Islet precursor cell (in vitro differentiated cells): ENCODE results near the gene DQX1.

ENCODE experiments used
- DNase-seq: peaks from one replicate; pipeline ENCODE4 v3.0.0-alpha.2; 2018

DQX1 gene

GRCh38 chr2:74553892-74554819, 28.1 kb upstream of the DQX1 start, which contains the start of the genes DOK1 and LOXL3:
Gene DOK1, plus strand, starts transcription at chr2:74554720. Its CDS starts 35 bp downstream, at chr2:74554755.
Gene LOXL3, minus strand, starts transcription at chr2:74553942. Its CDS starts 1,308 bp downstream, at chr2:74552634.
- DNase-seq, result peak; percentile 97

- peak; percentile 63 for DNase-seq
Measured at GRCh38 chr2:74552914-74553811, 27.1 kb upstream of the DQX1 start.

GRCh38 chr2:74551942-74552913, 26.2 kb upstream of the DQX1 start:
- DNase-seq, result peak; percentile 48

DNA sequence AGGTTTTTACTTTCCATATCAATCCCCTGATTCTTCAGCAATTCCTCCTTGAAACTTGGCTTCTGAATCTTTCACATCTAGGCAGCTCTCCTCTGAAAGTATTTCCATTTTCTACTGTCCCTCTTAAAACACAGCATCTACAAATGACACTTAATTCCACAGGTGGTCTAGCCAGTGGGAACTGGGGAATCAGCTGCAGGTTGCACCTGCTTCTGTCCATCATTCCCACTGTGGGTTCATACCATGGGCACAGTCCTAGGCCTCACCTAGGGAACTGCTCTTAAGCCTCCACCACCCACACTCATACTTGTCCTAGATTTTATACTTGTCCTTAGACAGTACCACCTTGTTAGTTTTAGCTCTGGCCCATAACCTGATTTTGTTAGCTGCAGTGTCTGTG, 25.5 kb upstream of the DQX1 start:
- peak; percentile 24 for DNase-seq

DNA sequence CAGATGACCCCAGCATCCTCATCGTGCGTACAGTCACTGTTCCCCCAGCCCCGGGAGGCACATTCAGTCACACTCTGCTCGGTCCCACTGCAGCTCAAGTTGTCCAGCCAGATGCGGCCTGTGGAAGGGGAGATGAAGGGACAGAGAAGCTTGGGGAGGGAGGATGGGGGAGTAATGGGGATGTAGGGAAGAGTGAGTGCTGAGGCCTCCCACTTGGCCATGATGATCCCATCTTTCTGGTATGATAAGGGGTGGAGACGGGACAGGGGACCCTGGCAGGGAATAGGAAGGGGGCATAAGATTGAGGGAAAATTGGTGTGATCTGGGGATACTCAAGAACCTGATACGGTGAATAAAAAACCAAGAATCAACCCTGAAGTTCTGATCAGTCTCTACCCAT, 24.2 kb upstream of the DQX1 start:
- peak; percentile 47 for DNase-seq

GRCh38 chr2:74548900-74549826, 23.1 kb upstream of the DQX1 start:
- peak; percentile 74 for DNase-seq

DNA sequence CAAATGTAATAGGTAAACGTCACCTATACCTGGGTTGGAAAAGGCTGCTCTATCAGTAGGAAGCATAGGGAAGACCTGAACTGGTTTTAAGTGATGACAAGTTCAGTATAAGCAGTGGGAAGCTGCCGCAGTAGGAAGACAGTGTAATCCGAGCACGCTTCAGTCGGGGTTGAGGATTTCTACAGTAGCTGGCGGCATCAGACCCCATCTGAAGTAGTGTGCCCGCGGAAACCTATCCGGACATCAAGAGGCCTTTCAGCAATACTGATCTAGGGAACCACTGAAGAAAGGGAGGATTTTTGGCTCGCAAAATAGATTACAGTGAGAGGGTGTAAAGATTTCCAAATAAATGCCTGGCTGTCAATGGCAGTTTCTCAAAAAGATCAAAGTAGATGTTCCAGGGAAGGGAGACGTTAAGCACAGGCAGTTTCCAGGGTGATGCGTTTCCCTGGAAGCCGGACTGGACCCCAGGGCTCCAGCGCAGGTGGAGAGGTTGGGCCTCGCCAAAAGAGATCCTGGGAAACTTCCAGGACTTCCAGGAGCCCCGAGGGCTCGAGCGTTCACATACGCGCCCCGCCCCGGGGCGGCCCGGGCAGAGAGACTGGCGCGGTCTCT, 22.4 kb upstream of the DQX1 start:
- peak; percentile 46 for DNase-seq

GRCh38 chr2:74546004-74546403, 20.0 kb upstream of the DQX1 start:
- no peak for DNase-seq

- DNase-seq, result no peak
Measured at GRCh38 chr2:74544634-74545033, 18.6 kb upstream of the DQX1 start.

DNA sequence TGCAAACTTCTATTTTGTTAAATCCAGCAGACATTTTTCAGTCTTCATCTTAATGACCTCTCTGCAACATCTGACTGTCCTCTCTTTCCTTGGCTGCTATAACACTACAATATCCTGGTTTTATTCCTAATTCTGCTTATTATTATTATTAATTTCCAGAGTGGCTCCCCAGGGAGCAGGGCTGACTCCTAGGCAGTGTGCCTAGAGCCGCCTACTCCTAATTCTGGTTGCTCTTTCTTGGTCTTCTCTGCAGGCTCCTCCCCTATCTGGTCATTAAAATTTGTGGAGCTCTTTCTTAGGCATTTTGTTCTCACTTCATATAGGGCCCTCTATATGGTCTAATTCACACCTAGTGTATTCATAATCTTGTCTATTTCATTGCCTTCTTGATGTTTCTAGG, 16.9 kb upstream of the DQX1 start:
- no peak for DNase-seq

GRCh38 chr2:74540291-74540690, 14.3 kb upstream of the DQX1 start:
- DNase-seq, result no peak

GRCh38 chr2:74538881-74539339, 12.9 kb upstream of the DQX1 start:
- DNase-seq, result no peak

GRCh38 chr2:74537140-74537539, 11.1 kb upstream of the DQX1 start:
- no peak for DNase-seq

DNA sequence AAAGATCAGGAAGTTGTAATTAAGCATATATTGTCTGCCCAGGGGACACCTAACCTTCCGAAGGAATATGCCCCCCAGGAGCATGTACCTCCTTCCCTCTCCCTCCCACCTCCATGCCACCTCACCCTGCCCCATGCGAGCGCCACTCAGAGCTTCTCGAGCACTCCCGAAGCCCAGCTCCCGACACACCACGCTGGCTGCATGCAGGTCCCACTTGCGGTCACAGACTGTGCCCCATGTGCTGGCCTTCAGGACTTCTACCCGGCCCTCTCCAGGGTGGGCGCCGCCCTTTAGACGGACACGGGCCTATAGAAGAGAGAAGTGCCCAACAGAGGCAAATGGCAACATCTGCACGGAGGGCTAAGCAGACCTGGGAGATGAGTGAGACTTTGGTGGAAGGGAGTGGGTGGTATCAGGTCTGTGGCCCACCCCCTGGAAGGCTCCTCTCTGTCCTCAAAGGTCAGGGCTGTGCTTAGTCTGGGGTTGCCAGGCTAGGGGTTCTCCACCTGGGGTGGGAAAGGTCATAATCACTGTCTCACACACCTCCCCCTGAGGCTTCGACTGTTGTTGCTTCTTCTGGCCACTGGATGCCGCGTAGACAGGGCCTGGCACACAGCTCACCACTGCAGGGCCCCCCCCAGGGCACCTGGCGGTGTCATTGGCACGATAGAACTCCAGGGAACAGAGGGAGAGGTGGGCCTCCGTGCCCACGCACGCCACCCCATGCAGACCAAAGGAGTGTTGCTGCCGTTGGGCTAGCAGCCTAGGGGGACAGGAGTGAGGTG, 10.3 kb upstream of the DQX1 start:
- no peak for DNase-seq

GRCh38 chr2:74535440-74535965, 9.5 kb upstream of the DQX1 start:
- DNase-seq, result no peak

GRCh38 chr2:74534411-74534810, 8.4 kb upstream of the DQX1 start:
- no peak for DNase-seq

GRCh38 chr2:74533464-74533863, 7.4 kb upstream of the DQX1 start:
- DNase-seq, result no peak

GRCh38 chr2:74532222-74532621, 6.2 kb upstream of the DQX1 start:
- no peak for DNase-seq

GRCh38 chr2:74531666-74532065, 5.6 kb upstream of the DQX1 start:
- DNase-seq, result no peak
